Parathyroid adenoma (tissue), 2 donors: ENCODE measurements around the gene DDHD1.
A peak's percentile ranks its signal among the peaks of the same experiment; 100 is the strongest.

ENCODE experiments used
- H2AFZ ChIP-seq: fragments of 300-600 bp; sonication (generic); one replicate; pipeline ENCODE4 v1.7.0; 2017; ENCODE audit warnings: antibody characterized with exemption, mild to moderate bottlenecking
- H3K27ac ChIP-seq: fragments of 300-600 bp; sonication (generic); one replicate; pipeline ENCODE4 v1.7.0; 2017
- H3K27me3 ChIP-seq: fragments of 300-600 bp; sonication (generic); one replicate; pipeline ENCODE4 v1.7.0; 2017; ENCODE audit warnings: low read length; ENCODE audit not compliant: control insufficient read depth, insufficient read depth
- H3K36me3 ChIP-seq: fragments of 300-600 bp; sonication (generic); one replicate; pipeline ENCODE4 v1.7.0; 2017; ENCODE audit warnings: low read length; ENCODE audit not compliant: control insufficient read depth, insufficient read depth
- H3K4me1 ChIP-seq: fragments of 300-600 bp; sonication (generic); one replicate; pipeline ENCODE4 v1.7.0; 2017; ENCODE audit warnings: control low read depth
- H3K4me2 ChIP-seq: fragments of 300-600 bp; sonication (generic); one replicate; pipeline ENCODE4 v1.7.0; 2017; ENCODE audit warnings: low read length
- H3K4me3 ChIP-seq: fragments of 300-600 bp; sonication (generic); one replicate; pipeline ENCODE4 v1.7.0; 2017; ENCODE audit warnings: low read depth, low read length
- H3K79me2 ChIP-seq: fragments of 300-600 bp; sonication (generic); one replicate; pipeline ENCODE4 v1.7.0; 2017; ENCODE audit warnings: control low read depth
- H3K9ac ChIP-seq: fragments of 300-600 bp; sonication (generic); one replicate; pipeline ENCODE4 v1.7.0; 2017; ENCODE audit warnings: mild to moderate bottlenecking
- H3K9me3 ChIP-seq: fragments of 300-600 bp; sonication (generic); one replicate; pipeline ENCODE4 v1.7.0; 2017; ENCODE audit warnings: low read length; ENCODE audit not compliant: control insufficient read depth
- CTCF ChIP-seq: fragments of 300-600 bp; sonication (generic); IDR thresholded peaks from one replicate; pipeline ENCODE4 v1.7.0; 2017; ENCODE audit warnings: antibody characterized with exemption, mild to moderate bottlenecking
- donor health status: primary hyperparathyroidism.

Gene DDHD1

GRCh38 chr14:53060046-53060445 lies 93.1 kb downstream of the DDHD1 start:
- Histone ChIP-seq H3K4me3 (no peak overlapping the region), H2AFZ (no peak overlapping the region), H3K9ac (no peak overlapping the region), H3K9me3 (no peaks in the 10 kb centered on the region), H3K27me3 (no peaks in the 10 kb centered on the region), H3K79me2 (no peaks in the 10 kb centered on the region), H3K4me2 (no peak overlapping the region), H3K4me1 (no peaks in the 10 kb centered on the region), H3K27ac (no peak overlapping the region), H3K36me3 (no peaks in the 10 kb centered on the region)
- no peak for TF ChIP-seq CTCF

GRCh38 chr14:53055003-53055402 lies 98.1 kb downstream of the DDHD1 start:
- Histone ChIP-seq H3K9ac (no peak overlapping the region), H3K27ac (no peak overlapping the region), H3K79me2 (no peaks in the 10 kb centered on the region), H3K4me3 (no peak overlapping the region), H3K36me3 (no peaks in the 10 kb centered on the region), H2AFZ (no peak overlapping the region), H3K4me2 (no peak overlapping the region), H3K4me1 (no peaks in the 10 kb centered on the region), H3K9me3 (no peaks in the 10 kb centered on the region), H3K27me3 (no peaks in the 10 kb centered on the region)
- TF ChIP-seq CTCF: peak; percentile 72

- Histone ChIP-seq H3K9me3 (no peaks in the 10 kb centered on the region), H3K4me3 (no peak overlapping the region), H3K4me2 (no peak overlapping the region), H3K9ac (no peak overlapping the region), H2AFZ (no peak overlapping the region), H3K27me3 (no peaks in the 10 kb centered on the region), H3K4me1 (no peaks in the 10 kb centered on the region), H3K27ac (no peak overlapping the region), H3K79me2 (no peaks in the 10 kb centered on the region), H3K36me3 (no peaks in the 10 kb centered on the region)
- no peak for TF ChIP-seq CTCF
These were observed 98.7 kb downstream of the DDHD1 start for GRCh38 chr14:53054457-53054856.

GRCh38 chr14:53048631-53049030 lies 104.5 kb downstream of the DDHD1 start:
- Histone ChIP-seq H3K27ac (no peak overlapping the region), H3K4me3 (no peak overlapping the region), H3K79me2 (no peaks in the 10 kb centered on the region), H3K4me1 (no peaks in the 10 kb centered on the region), H3K4me2 (no peak overlapping the region), H3K27me3 (no peaks in the 10 kb centered on the region), H3K36me3 (no peaks in the 10 kb centered on the region), H3K9ac (no peak overlapping the region), H2AFZ (no peak overlapping the region), H3K9me3 (no peaks in the 10 kb centered on the region)
- no peak for TF ChIP-seq CTCF

- H3K36me3 ChIP-seq: no peaks in the 10 kb centered on the region
- TF ChIP-seq CTCF: no peak
- no peak overlapping the region for H3K27ac ChIP-seq
- no peaks in the 10 kb centered on the region for H3K79me2 ChIP-seq
- no peak overlapping the region for H3K9ac ChIP-seq
- H3K27me3 ChIP-seq: no peaks in the 10 kb centered on the region
- no peak overlapping the region for H2AFZ ChIP-seq
- no peak overlapping the region for H3K4me2 ChIP-seq
- no peaks in the 10 kb centered on the region for H3K4me1 ChIP-seq
- H3K9me3 ChIP-seq: no peaks in the 10 kb centered on the region
- no peak overlapping the region for H3K4me3 ChIP-seq
These were observed 105.6 kb downstream of the DDHD1 start for GRCh38 chr14:53047307-53048069.
